ENCODE data around the gene CLTA.
"Not testable (repeated sequence)": the region's sequence is repeated elsewhere in the genome, so short reads cannot be mapped to it uniquely, and the experiment has no call there.

The CLTA gene

GRCh38 chr9:36150574-36151315, 40.0 kb upstream of the CLTA start:
- no peak for DNase-seq
- TF ChIP-seq GATA1 (IDR thresholded peaks at IDR 0.05; ENCODE audit: low read depth, low read length) (no peak), POLR2A (IDR thresholded peaks at IDR 0.05; ENCODE audit: low read length) (no peak)

GRCh38 chr9:36151316-36152210, 39.2 kb upstream of the CLTA start:
- no peak for TF ChIP-seq GATA1 (IDR thresholded peaks at IDR 0.05; ENCODE audit: low read depth, low read length)
- peak; percentile 25 for TF ChIP-seq POLR2A (IDR thresholded peaks at IDR 0.05; ENCODE audit: low read length)
- DNase-seq = peak in 1 of 2 experiments; percentile 19

GRCh38 chr9:36152741-36153438, 37.8 kb upstream of the CLTA start:
- DNase-seq = no peak
- TF ChIP-seq POLR2A (IDR thresholded peaks at IDR 0.05; ENCODE audit: low read length) (no peak), GATA1 (IDR thresholded peaks at IDR 0.05; ENCODE audit: low read depth, low read length) (no peak)

- DNase-seq = no peak
- TF ChIP-seq POLR2A (IDR thresholded peaks at IDR 0.05; ENCODE audit: low read length) (no peak), GATA1 (IDR thresholded peaks at IDR 0.05; ENCODE audit: low read depth, low read length) (no peak)
Observed at GRCh38 chr9:36153746-36154145, 37.0 kb upstream of the CLTA start.

GRCh38 chr9:36154331-36154952, 36.3 kb upstream of the CLTA start:
- DNase-seq = no peak
- TF ChIP-seq POLR2A (IDR thresholded peaks at IDR 0.05; ENCODE audit: low read length) (no peak), GATA1 (IDR thresholded peaks at IDR 0.05; ENCODE audit: low read depth, low read length) (no peak)

GRCh38 chr9:36156116-36156515, 34.6 kb upstream of the CLTA start:
- no peak for DNase-seq
- TF ChIP-seq GATA1 (IDR thresholded peaks at IDR 0.05; ENCODE audit: low read depth, low read length) (no peak), POLR2A (IDR thresholded peaks at IDR 0.05; ENCODE audit: low read length) (no peak)

- TF ChIP-seq POLR2A (IDR thresholded peaks at IDR 0.05; ENCODE audit: low read length) = no peak
- no peak for TF ChIP-seq GATA1 (IDR thresholded peaks at IDR 0.05; ENCODE audit: low read depth, low read length)
- DNase-seq = no peak
Observed at GRCh38 chr9:36158122-36158521, 32.6 kb upstream of the CLTA start.

- no peak for TF ChIP-seq POLR2A (IDR thresholded peaks at IDR 0.05; ENCODE audit: low read length)
- TF ChIP-seq GATA1 (IDR thresholded peaks at IDR 0.05; ENCODE audit: low read depth, low read length) = no peak
- DNase-seq = no peak
Observed at GRCh38 chr9:36158917-36159316, 31.8 kb upstream of the CLTA start.

- DNase-seq = not testable (repeated sequence)
Observed at GRCh38 chr9:36159509-36159908, 31.2 kb upstream of the CLTA start.

- not testable (repeated sequence) for DNase-seq
Observed at GRCh38 chr9:36160126-36160525, 30.6 kb upstream of the CLTA start.

GRCh38 chr9:36161187-36161586, 29.5 kb upstream of the CLTA start:
- no peak for DNase-seq
- TF ChIP-seq POLR2A (IDR thresholded peaks at IDR 0.05; ENCODE audit: low read length) (no peak), GATA1 (IDR thresholded peaks at IDR 0.05; ENCODE audit: low read depth, low read length) (no peak)

- no peak for DNase-seq
- no peak for TF ChIP-seq POLR2A (IDR thresholded peaks at IDR 0.05; ENCODE audit: low read length)
- no peak for TF ChIP-seq GATA1 (IDR thresholded peaks at IDR 0.05; ENCODE audit: low read depth, low read length)
Observed at GRCh38 chr9:36162211-36162738, 28.4 kb upstream of the CLTA start.

- no peak for DNase-seq
- TF ChIP-seq GATA1 (IDR thresholded peaks at IDR 0.05; ENCODE audit: low read depth, low read length) = no peak
- no peak for TF ChIP-seq POLR2A (IDR thresholded peaks at IDR 0.05; ENCODE audit: low read length)
Observed at GRCh38 chr9:36163049-36163785, 27.5 kb upstream of the CLTA start.

Measured in erythroblast (primary cell).